ENCODE data around the gene CACNG5. TPM values are rescaled to one million over a fixed set of nuclear protein-coding genes. Genes with fewer than 3 reads are reported as not detected.

CACNG5 gene
- total RNA-seq, 1 donor from 2014 or later = not detected

GRCh38 chr17:66803474-66803951 is 31.4 kb upstream of the CACNG5 start:
- TF ChIP-seq CTCF (conservative IDR thresholded peaks at IDR 0.05) = no peak
- DNase-seq (ENCODE audit: low read depth, low spot score) = no peak
- Mint-ChIP-seq H3K4me1 (peaks cover 18% of the 10 kb centered on the region), H3K9me3 (no peaks in the 10 kb centered on the region), H3K27me3 (ENCODE audit: low read depth) (no peaks in the 10 kb centered on the region), H3K36me3 (ENCODE audit: low read depth) (peaks cover 3% of the 10 kb centered on the region), H3K4me3 (no peak overlapping the region), H3K27ac (ENCODE audit: unreplicated experiment) (peak overlapping the region; percentile 75)

GRCh38 chr17:66805567-66805966 is 29.4 kb upstream of the CACNG5 start:
- Mint-ChIP-seq H3K4me1 (peaks cover 18% of the 10 kb centered on the region), H3K27ac (ENCODE audit: unreplicated experiment) (no peak overlapping the region), H3K9me3 (no peaks in the 10 kb centered on the region), H3K27me3 (ENCODE audit: low read depth) (no peaks in the 10 kb centered on the region), H3K4me3 (no peak overlapping the region), H3K36me3 (ENCODE audit: low read depth) (peaks cover 3% of the 10 kb centered on the region)
- TF ChIP-seq CTCF (conservative IDR thresholded peaks at IDR 0.05) = no peak
- no peak for DNase-seq (ENCODE audit: low read depth, low spot score)

- no peak for TF ChIP-seq CTCF (conservative IDR thresholded peaks at IDR 0.05)
- Mint-ChIP-seq H3K9me3 (no peaks in the 10 kb centered on the region), H3K27me3 (ENCODE audit: low read depth) (no peaks in the 10 kb centered on the region)
Measured at GRCh38 chr17:66807182-66807581, 27.7 kb upstream of the CACNG5 start.

GRCh38 chr17:66809408-66809807 is 25.5 kb upstream of the CACNG5 start:
- no peak overlapping the region for H3K27ac Mint-ChIP-seq (ENCODE audit: unreplicated experiment)
- no peak for TF ChIP-seq CTCF (conservative IDR thresholded peaks at IDR 0.05)
- no peak for DNase-seq (ENCODE audit: low read depth, low spot score)
- peaks cover 17% of the 10 kb centered on the region for H3K4me1 Mint-ChIP-seq
- H3K36me3 Mint-ChIP-seq (ENCODE audit: low read depth) = no peaks in the 10 kb centered on the region
- no peak overlapping the region for H3K4me3 Mint-ChIP-seq
- no peaks in the 10 kb centered on the region for H3K9me3 Mint-ChIP-seq
- H3K27me3 Mint-ChIP-seq (ENCODE audit: low read depth) = no peaks in the 10 kb centered on the region

More at GRCh38 chr17:66807182-66807581, 27.7 kb upstream of the CACNG5 start:
- H3K27ac Mint-ChIP-seq (ENCODE audit: unreplicated experiment) = no peak overlapping the region
- no peak overlapping the region for H3K4me3 Mint-ChIP-seq
- H3K4me1 Mint-ChIP-seq = peaks cover 18% of the 10 kb centered on the region
- peaks cover 3% of the 10 kb centered on the region for H3K36me3 Mint-ChIP-seq (ENCODE audit: low read depth)
- DNase-seq (ENCODE audit: low read depth, low spot score) = no peak

GRCh38 chr17:66810951-66811682 is 23.8 kb upstream of the CACNG5 start:
- no peak for DNase-seq (ENCODE audit: low read depth, low spot score)
- H3K27me3 Mint-ChIP-seq (ENCODE audit: low read depth) = no peaks in the 10 kb centered on the region
- H3K4me3 Mint-ChIP-seq = no peak overlapping the region
- H3K36me3 Mint-ChIP-seq (ENCODE audit: low read depth) = no peaks in the 10 kb centered on the region
- peak overlapping the region; percentile 67 for H3K27ac Mint-ChIP-seq (ENCODE audit: unreplicated experiment)
- H3K4me1 Mint-ChIP-seq = peaks cover 10% of the 10 kb centered on the region
- no peak for TF ChIP-seq CTCF (conservative IDR thresholded peaks at IDR 0.05)
- no peaks in the 10 kb centered on the region for H3K9me3 Mint-ChIP-seq

Measured in neural crest cell (in vitro differentiated cells).